ENCODE measurements around the gene FSIP1.

GRCh38 chr15:39646425-39646824, 136.2 kb downstream of the FSIP1 start:
- TF ChIP-seq CTCF (IDR thresholded peaks at IDR 0.05) (no peak), POLR2A (IDR thresholded peaks at IDR 0.05) (no peak)
